Gastrocnemius medialis (tissue), 4 donors: Measurements from ENCODE around the gene SLC25A36. TPM values are rescaled to one million over a fixed set of nuclear protein-coding genes. Genes with fewer than 3 reads are reported as not detected.
A peak's percentile ranks its signal among the peaks of the same experiment; 100 is the strongest.

Source experiments
- ATAC-seq, 2 donors: fragments of 150-250 bp; one replicate each; pipeline ENCODE4 v1.9.1; 2016
- DNase-seq, 2 donors: peaks; one replicate each; pipeline ENCODE4 v3.0.0-alpha.2; 2019
- H3K27ac ChIP-seq, 4 donors: fragments of 200-600 bp; sonication (generic); 1 replicate in 1 of 4; 2 replicates in 3 of 4; pipeline ENCODE4 v1.5.1; 2016 to 2018; ENCODE audit warnings: mild to moderate bottlenecking in 2 of 4, moderate library complexity in 1 of 4
- H3K27me3 ChIP-seq, 3 donors: fragments of 200-600 bp; sonication (generic) in 2 of 3; 1 replicate in 1 of 3; 2 replicates in 2 of 3; pipeline versions ENCODE4 v1.5.1 to v1.6.0; 2016 to 2019; ENCODE audit warnings: mild to moderate bottlenecking in 1 of 3, moderate library complexity in 1 of 3
- H3K36me3 ChIP-seq, 2 donors: fragments of 200-600 bp; sonication (generic) in 1 of 2; one replicate each; pipeline ENCODE4 v1.5.1; 2017 to 2018
- H3K4me1 ChIP-seq, 2 donors: fragments of 200-600 bp; sonication (generic) in 1 of 2; one replicate each; pipeline ENCODE4 v1.5.1; 2016 to 2017; ENCODE audit warnings: mild to moderate bottlenecking in 2 of 2
- H3K4me3 ChIP-seq, 4 donors: fragments of 200-600 bp; sonication (generic) in 3 of 4; 1 replicate in 1 of 4; 2 replicates in 3 of 4; pipeline ENCODE4 v1.5.1; 2016 to 2019; ENCODE audit warnings: mild to moderate bottlenecking in 2 of 4
- H3K9me3 ChIP-seq, 3 donors: fragments of 200-600 bp; sonication (generic) in 2 of 3; 1 replicate in 1 of 3; 2 replicates in 2 of 3; pipeline ENCODE4 v1.5.1; 2016 to 2019
- POLR2A ChIP-seq, 2 donors: fragments of 450-650 bp; IDR thresholded peaks; one replicate each; pipeline ENCODE4 v1.6.1; 2017; ENCODE audit warnings: antibody characterized with exemption in 2 of 2, mild to moderate bottlenecking in 2 of 2, moderate library complexity in 2 of 2
- in situ Hi-C, 4 donors: fragments of 200-750 bp; cut with MboI; loops; one replicate each; pipeline versions ENCODE4 v1.15.0 to v1.8.0; 2017; ENCODE audit warnings: low sequenced_read_pairs in 4 of 4
- intact Hi-C: fragments of 100-400 bp; cut with DNase I; formaldehyde crosslinking; loops from one replicate; pipeline ENCODE4 v1.15.1; 2023; ENCODE audit warnings: low total_unique reads
- total RNA-seq, 4 donors: library from RNA; depleted of rRNA; stranded (reverse); fragments of >200 nt; gene quantifications; one replicate each; pipeline versions ENCODE4 v1.1.0 to v1.2.3, GENCODE V29; 2016
- TF ChIP-seq, protein P1 (sequence below), 5 experiments: fragments of 450-650 bp in 3 of 5; fragments of 200-600 bp in 2 of 5; sonication (generic) in 2 of 5; IDR thresholded peaks in 4 of 5; conservative IDR thresholded peaks in 1 of 5; 1 replicate in 4 of 5; 2 replicates in 1 of 5; pipeline ENCODE4 v1.5.1; 2016 to 2019; ENCODE audit warnings: antibody characterized with exemption in 5 of 5, mild to moderate bottlenecking in 3 of 5, moderate library complexity in 3 of 5

SLC25A36 gene
- total RNA-seq, 4 donors from 2014 or later: 17.3 to 74.7 (median 35.0) TPM

- TF ChIP-seq, protein P1, sequence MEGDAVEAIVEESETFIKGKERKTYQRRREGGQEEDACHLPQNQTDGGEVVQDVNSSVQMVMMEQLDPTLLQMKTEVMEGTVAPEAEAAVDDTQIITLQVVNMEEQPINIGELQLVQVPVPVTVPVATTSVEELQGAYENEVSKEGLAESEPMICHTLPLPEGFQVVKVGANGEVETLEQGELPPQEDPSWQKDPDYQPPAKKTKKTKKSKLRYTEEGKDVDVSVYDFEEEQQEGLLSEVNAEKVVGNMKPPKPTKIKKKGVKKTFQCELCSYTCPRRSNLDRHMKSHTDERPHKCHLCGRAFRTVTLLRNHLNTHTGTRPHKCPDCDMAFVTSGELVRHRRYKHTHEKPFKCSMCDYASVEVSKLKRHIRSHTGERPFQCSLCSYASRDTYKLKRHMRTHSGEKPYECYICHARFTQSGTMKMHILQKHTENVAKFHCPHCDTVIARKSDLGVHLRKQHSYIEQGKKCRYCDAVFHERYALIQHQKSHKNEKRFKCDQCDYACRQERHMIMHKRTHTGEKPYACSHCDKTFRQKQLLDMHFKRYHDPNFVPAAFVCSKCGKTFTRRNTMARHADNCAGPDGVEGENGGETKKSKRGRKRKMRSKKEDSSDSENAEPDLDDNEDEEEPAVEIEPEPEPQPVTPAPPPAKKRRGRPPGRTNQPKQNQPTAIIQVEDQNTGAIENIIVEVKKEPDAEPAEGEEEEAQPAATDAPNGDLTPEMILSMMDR (IDR thresholded peaks at IDR 0.05 in 4 of 5, conservative IDR thresholded peaks at IDR 0.05 in 1 of 5): no peak
- TF ChIP-seq POLR2A (IDR thresholded peaks at IDR 0.05): no peak
- peak; percentile 79 to 86 for ATAC-seq
- Histone ChIP-seq H3K9me3 (no peaks in the 10 kb centered on the region), H3K36me3 (no peaks in the 10 kb centered on the region), H3K4me3 (no peak overlapping the region), H3K4me1 (peaks cover 49 to 85% of the 10 kb centered on the region in 2 donors), H3K27ac (peak overlapping the region; percentile 57 to 78 (median 66)), H3K27me3 (no peaks in the 10 kb centered on the region)
- in situ Hi-C loops: no loop called here
- intact Hi-C loops: loop anchor here (2.0 kb wide), 1 partner anchor 28 kb away; no protein-coding TSS in a partner anchor
- no peak for DNase-seq
These were observed 11.7 kb downstream of the SLC25A36 start for GRCh38 chr3:140953028-140953960.

DNA sequence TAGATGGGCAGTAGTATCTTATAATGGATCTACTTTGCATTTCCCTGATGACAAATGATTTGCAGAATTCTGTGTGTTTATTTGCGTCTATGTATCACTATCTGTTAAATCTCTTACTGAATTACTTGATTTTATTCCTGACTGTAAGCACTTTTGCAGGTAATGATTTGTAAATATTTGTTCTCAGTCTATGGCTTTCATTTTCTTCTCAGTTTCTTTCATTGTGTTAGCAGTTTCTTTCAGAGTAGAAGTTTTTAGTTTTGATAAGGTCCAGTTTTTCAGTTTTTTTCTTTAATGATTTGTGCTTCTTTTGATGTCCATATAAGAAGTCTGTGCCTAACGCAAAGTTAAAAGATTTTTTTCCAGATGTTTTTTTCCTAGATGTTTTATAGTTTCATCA is 12.9 kb downstream of the SLC25A36 start:
- Histone ChIP-seq H3K4me3 (no peak overlapping the region), H3K4me1 (peaks cover 41 to 74% of the 10 kb centered on the region in 2 donors), H3K9me3 (no peaks in the 10 kb centered on the region), H3K27ac (peak overlapping the region in 3 of 4 donors; percentile 61 to 78 (median 70)), H3K36me3 (peaks cover 0 to 7% of the 10 kb centered on the region in 2 donors), H3K27me3 (no peaks in the 10 kb centered on the region)
- intact Hi-C loops: no loop called here
- ATAC-seq (no peak), DNase-seq (no peak)
- no peak for TF ChIP-seq POLR2A (IDR thresholded peaks at IDR 0.05)
- TF ChIP-seq, protein P1 (IDR thresholded peaks at IDR 0.05 in 4 of 5, conservative IDR thresholded peaks at IDR 0.05 in 1 of 5): no peak
- in situ Hi-C loops: no loop called here

- Histone ChIP-seq H3K27ac (peak overlapping the region; percentile 41 to 70 (median 54)), H3K4me1 (peaks cover 30 to 63% of the 10 kb centered on the region in 2 donors), H3K36me3 (peaks cover 0 to 18% of the 10 kb centered on the region in 2 donors), H3K9me3 (no peaks in the 10 kb centered on the region), H3K4me3 (no peak overlapping the region), H3K27me3 (no peaks in the 10 kb centered on the region)
- intact Hi-C loops (no loop called here), in situ Hi-C loops (no loop called here)
- ATAC-seq (no peak), DNase-seq (no peak)
- TF ChIP-seq, protein P1 (IDR thresholded peaks at IDR 0.05 in 4 of 5, conservative IDR thresholded peaks at IDR 0.05 in 1 of 5): no peak
- TF ChIP-seq POLR2A (IDR thresholded peaks at IDR 0.05): no peak
These were observed 14.0 kb downstream of the SLC25A36 start for GRCh38 chr3:140955645-140956044.

- no peak for ATAC-seq
- TF ChIP-seq POLR2A (IDR thresholded peaks at IDR 0.05): no peak
- TF ChIP-seq, protein P1 (IDR thresholded peaks at IDR 0.05 in 4 of 5, conservative IDR thresholded peaks at IDR 0.05 in 1 of 5): no peak
- Histone ChIP-seq H3K9me3 (no peaks in the 10 kb centered on the region), H3K36me3 (peaks cover 0 to 24% of the 10 kb centered on the region in 2 donors), H3K27ac (peak overlapping the region; percentile 41 to 70 (median 54)), H3K4me1 (peaks cover 29 to 59% of the 10 kb centered on the region in 2 donors), H3K4me3 (no peak overlapping the region), H3K27me3 (no peaks in the 10 kb centered on the region)
- no peak for DNase-seq
- intact Hi-C loops (no loop called here), in situ Hi-C loops (no loop called here)
These were observed 14.6 kb downstream of the SLC25A36 start for GRCh38 chr3:140956058-140956835.
